HEK293T (cell line): ENCODE data around the gene NOC2L.
A peak's percentile ranks its signal among the peaks of the same experiment; 100 is the strongest.

Experiments
- CTCF ChIA-PET: fragments of 350-600 bp; formaldehyde crosslinking; extraction: SDS; loops from one replicate; lab custom pipeline; 2021; ENCODE audit warnings: antibody characterized with exemption, inconsistent platforms; lab: Yijun Ruan, JAX
- POLR2A ChIA-PET: fragments of 350-600 bp; formaldehyde crosslinking; extraction: SDS; loops from one replicate; lab custom pipeline; 2020; ENCODE audit warnings: antibody characterized with exemption, inconsistent platforms; lab: Yijun Ruan, JAX
- DNase-seq: peaks from one replicate; pipeline ENCODE4 v3.0.0; 2012; ENCODE audit warnings: mixed read lengths; ENCODE audit errors: extremely low spot score
- ARNT ChIP-seq: fragments of 450-650 bp; IDR thresholded peaks from 2 replicates; pipeline ENCODE4 v1.6.1; 2017; ENCODE audit warnings: mild to moderate bottlenecking
- BHLHE40 ChIP-seq: fragments of 450-650 bp; IDR thresholded peaks from 2 replicates; pipeline ENCODE4 v1.6.1; 2016; ENCODE audit warnings: mild to moderate bottlenecking, moderate library complexity, borderline replicate concordance
- CTBP1 ChIP-seq: fragments of 450-650 bp; IDR thresholded peaks from 2 replicates; pipeline ENCODE4 v1.6.1; 2016; ENCODE audit warnings: borderline replicate concordance
- ELF4 ChIP-seq: fragments of 450-650 bp; IDR thresholded peaks from 2 replicates; pipeline ENCODE4 v1.6.1; 2017; ENCODE audit warnings: antibody characterized with exemption
- FOXA1 ChIP-seq: fragments of 450-650 bp; IDR thresholded peaks from 2 replicates; pipeline ENCODE4 v1.6.1; 2016; ENCODE audit warnings: mild to moderate bottlenecking
- FOXK2 ChIP-seq: fragments of 450-650 bp; IDR thresholded peaks from 2 replicates; pipeline ENCODE4 v1.6.1; 2016; ENCODE audit warnings: mild to moderate bottlenecking
- FOXM1 ChIP-seq: fragments of 450-650 bp; IDR thresholded peaks from 2 replicates; pipeline ENCODE4 v1.6.1; 2017; ENCODE audit warnings: mild to moderate bottlenecking, borderline replicate concordance
- HDGF ChIP-seq: fragments of 450-650 bp; IDR thresholded peaks from 2 replicates; pipeline ENCODE4 v1.6.1; 2017; ENCODE audit warnings: antibody characterized with exemption, borderline replicate concordance
- L3MBTL2 ChIP-seq: fragments of 450-650 bp; conservative IDR thresholded peaks from 2 replicates; pipeline ENCODE4 v1.6.1; 2016; ENCODE audit warnings: mild to moderate bottlenecking
- LEF1 ChIP-seq: fragments of 450-650 bp; IDR thresholded peaks from 2 replicates; pipeline ENCODE4 v1.6.1; 2017; ENCODE audit warnings: mild to moderate bottlenecking, borderline replicate concordance
- NFRKB ChIP-seq: fragments of 450-650 bp; IDR thresholded peaks from 2 replicates; pipeline ENCODE4 v1.6.1; 2016; ENCODE audit warnings: mild to moderate bottlenecking, moderate library complexity
- SP1 ChIP-seq: fragments of 450-650 bp; IDR thresholded peaks from 2 replicates; pipeline ENCODE4 v1.6.1; 2017
- SUZ12 ChIP-seq: fragments of 450-650 bp; IDR thresholded peaks from 2 replicates; pipeline ENCODE4 v1.6.1; 2016; ENCODE audit warnings: mild to moderate bottlenecking
- TARDBP ChIP-seq: fragments of 450-650 bp; IDR thresholded peaks from 2 replicates; pipeline ENCODE4 v1.6.1; 2016
- ZNF384 ChIP-seq: fragments of 450-650 bp; IDR thresholded peaks from 2 replicates; pipeline ENCODE4 v1.6.1; 2016
- TF ChIP-seq, protein P1 (sequence below): fragments of 450-650 bp; IDR thresholded peaks from 2 replicates; pipeline ENCODE4 v1.6.1; 2016

The NOC2L gene

DNA sequence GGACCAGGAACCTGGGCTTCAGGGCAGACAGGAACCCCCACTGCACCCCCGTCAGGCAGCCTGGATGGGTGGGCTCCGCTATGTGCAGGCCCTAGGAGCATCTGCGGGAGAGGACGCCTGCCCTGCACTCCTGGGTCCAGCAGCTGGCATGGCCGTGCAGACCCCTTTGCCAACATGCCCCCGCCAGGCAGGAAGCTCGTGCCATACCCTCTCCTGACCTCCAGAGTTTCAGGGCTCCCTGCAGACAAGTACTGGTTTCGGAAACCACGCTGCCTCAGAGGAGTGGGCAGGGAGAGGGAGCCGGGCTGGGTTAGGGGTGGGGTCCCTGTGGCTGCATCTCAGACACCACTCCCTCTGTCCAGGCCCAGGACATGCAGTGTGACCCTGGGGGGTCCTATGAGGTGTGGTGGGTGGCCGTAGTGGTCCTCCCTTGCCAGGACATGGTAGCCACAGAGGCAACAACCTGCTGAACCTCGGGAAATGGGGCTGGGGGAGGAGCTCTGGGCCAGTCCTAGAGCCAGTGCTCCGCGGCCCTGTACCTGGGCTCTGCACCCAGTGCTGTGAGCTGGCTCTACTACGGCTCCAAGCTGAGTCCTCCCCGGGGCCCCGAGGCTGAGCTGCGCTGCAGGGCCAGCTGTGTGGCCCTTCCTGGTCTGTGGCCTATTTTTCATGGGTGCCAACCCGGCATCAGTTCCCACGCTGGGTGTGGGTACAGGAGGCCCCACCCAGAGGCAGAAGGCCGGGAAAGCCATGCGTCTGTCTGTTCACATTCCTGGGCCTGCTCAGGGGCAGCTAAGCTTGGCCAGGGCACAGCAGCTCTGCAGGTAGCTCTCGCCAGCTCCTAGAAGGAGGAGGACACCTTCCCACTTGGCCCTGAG is 8.6 kb upstream of the NOC2L start:
- TF ChIP-seq HDGF (no peak), FOXA1 (no peak), ELF4 (no peak), L3MBTL2 (no peak), NFRKB (no peak), LEF1 (no peak), ZNF384 (no peak), TARDBP (no peak), FOXM1 (no peak), FOXK2 (no peak), ARNT (no peak), BHLHE40 (no peak), CTBP1 (no peak), SUZ12 (no peak), SP1 (no peak)
- TF ChIP-seq, protein P1, sequence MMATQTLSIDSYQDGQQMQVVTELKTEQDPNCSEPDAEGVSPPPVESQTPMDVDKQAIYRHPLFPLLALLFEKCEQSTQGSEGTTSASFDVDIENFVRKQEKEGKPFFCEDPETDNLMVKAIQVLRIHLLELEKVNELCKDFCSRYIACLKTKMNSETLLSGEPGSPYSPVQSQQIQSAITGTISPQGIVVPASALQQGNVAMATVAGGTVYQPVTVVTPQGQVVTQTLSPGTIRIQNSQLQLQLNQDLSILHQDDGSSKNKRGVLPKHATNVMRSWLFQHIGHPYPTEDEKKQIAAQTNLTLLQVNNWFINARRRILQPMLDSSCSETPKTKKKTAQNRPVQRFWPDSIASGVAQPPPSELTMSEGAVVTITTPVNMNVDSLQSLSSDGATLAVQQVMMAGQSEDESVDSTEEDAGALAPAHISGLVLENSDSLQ = no peak
- no peak for DNase-seq
- ChIA-PET POLR2A (interaction anchor here (0.8 to 2.0 kb wide), 7 partner anchors 11 to 91 kb away, joined by 3 to 7 read pairs (median 3); no protein-coding TSS in a partner anchor), CTCF (interaction anchor here (0.9 to 1.5 kb wide), 3 partner anchors 9 to 29 kb away, joined by 3 to 6 read pairs (median 3); no protein-coding TSS in a partner anchor)

DNA sequence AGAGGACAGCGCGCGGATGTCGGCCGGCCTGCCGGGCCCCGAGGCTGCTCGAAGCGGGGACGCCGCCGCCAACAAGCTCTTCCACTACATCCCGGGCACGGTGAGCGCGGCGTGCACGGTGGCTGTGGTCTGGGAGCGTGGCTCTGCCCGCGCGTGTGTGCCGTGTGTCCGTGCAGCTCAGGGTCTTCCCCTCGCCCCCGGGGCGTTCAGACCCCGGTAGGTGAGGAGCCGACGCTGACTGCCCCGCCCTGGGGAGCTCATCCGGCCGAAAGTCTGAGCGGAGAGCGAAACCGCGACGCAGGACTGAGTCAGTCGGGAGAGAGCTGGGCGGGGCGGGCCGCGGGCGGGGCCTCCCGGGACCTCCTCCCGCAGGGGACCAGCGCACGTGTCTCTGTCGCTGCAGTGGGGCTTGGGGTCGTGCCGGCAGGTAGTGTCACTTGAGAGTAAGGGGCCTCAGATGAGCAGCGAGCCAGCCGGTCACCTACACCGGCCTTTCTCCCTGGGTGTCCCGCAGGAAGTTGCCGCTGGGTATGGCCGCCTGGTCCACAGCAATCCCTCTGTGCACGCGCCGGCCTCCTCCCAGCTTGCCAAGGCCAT is 7.7 kb upstream of the NOC2L start:
- peak; percentile 61 for DNase-seq
- TF ChIP-seq L3MBTL2 = no peak
- TF ChIP-seq ARNT = no peak
- TF ChIP-seq LEF1 = no peak
- TF ChIP-seq CTBP1 = no peak
- TF ChIP-seq FOXK2 = no peak
- no peak for TF ChIP-seq ELF4
- no peak for TF ChIP-seq ZNF384
- no peak for TF ChIP-seq BHLHE40
- no peak for TF ChIP-seq SP1
- CTCF ChIA-PET = interaction anchor here (0.5 to 1.5 kb wide), 3 partner anchors 9 to 28 kb away, joined by 3 to 6 read pairs (median 3); no protein-coding TSS in a partner anchor
- POLR2A ChIA-PET = interaction anchor here (0.6 to 2.0 kb wide), 9 partner anchors 13 to 92 kb away, joined by 3 to 7 read pairs (median 3); no protein-coding TSS in a partner anchor

DNA sequence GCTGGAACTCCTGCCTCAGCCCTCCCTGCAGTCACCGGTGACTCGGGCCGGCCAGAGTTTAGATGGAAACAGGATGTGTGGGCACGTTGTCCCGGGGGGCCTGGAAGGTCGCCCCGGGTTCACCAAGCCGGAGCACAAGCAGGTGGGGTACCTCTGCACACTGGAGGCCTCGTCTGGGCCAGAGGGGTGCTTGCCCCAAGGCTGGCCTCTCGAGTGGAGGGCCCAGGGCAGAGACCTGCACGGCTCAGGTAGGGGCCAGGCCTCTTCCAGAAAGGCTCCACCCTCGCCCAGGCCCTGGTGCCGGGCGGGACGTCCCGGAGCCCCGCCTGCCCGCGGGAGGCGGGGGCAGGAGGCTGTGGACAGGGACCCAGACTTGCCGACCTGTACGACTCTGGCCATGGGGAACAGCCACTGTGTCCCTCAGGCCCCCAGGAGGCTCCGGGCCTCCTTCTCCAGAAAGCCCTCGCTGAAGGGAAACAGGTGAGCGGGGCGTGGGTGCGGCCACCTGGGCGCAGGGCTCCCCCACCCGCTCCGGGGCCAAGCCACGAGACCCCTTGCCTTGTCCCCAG is 7.2 kb upstream of the NOC2L start, which contains the start of gene PLEKHN1:
Gene PLEKHN1, plus strand, starts transcription at position 348 of the 569 bp plus-strand sequence. Its CDS starts 50 bp downstream, at position 398.
- ChIA-PET POLR2A (interaction anchor here (0.6 to 2.0 kb wide), 6 partner anchors 14 to 62 kb away, joined by 3 to 7 read pairs (median 3); no protein-coding TSS in a partner anchor), CTCF (interaction anchor here (0.5 to 0.9 kb wide), 2 partner anchors 14 to 28 kb away, joined by 3 read pairs; no protein-coding TSS in a partner anchor)
- no peak for DNase-seq
- TF ChIP-seq NFRKB = no peak
- TF ChIP-seq ZNF384 = no peak
- no peak for TF ChIP-seq TARDBP
- no peak for TF ChIP-seq SUZ12
- TF ChIP-seq FOXM1 = no peak
- TF ChIP-seq SP1 = no peak

DNA sequence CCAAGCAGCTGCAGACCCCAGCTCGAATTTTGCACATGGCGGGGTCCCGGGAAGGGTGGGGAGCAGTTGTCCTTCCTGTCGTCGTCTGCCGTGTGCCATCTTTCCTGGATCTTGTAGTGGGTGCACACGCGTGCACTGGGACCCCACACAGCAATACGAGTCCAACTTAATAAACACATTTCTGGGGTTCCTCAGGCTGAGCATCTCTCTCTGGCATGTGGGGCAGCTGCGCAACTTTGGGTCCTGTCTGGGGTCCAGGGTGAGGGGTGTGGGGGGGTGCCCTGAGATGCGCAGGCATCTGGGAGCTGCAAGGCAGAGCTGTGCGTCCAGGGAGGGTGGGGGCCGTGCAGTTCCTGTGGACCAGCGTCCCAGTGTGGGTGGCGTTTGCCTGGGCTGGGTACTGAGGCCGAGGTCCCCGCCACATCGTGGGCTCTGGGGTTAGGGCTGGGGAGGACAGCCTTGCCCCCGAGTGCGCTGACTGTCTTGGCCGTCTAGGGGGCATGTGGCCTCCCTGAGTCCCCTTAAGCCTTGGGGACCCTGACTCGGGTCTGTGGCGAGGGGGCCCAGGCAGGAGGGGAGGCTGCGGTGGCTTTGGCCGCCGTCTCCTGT is 6.6 kb upstream of the NOC2L start:
- ChIA-PET CTCF (no interaction called here), POLR2A (no interaction called here)
- no peak for DNase-seq
- TF ChIP-seq ZNF384 (no peak), SP1 (no peak), FOXK2 (no peak), ELF4 (no peak), CTBP1 (no peak), ARNT (no peak), HDGF (no peak), BHLHE40 (no peak), NFRKB (no peak)
- TF ChIP-seq, protein P1 = no peak

DNA sequence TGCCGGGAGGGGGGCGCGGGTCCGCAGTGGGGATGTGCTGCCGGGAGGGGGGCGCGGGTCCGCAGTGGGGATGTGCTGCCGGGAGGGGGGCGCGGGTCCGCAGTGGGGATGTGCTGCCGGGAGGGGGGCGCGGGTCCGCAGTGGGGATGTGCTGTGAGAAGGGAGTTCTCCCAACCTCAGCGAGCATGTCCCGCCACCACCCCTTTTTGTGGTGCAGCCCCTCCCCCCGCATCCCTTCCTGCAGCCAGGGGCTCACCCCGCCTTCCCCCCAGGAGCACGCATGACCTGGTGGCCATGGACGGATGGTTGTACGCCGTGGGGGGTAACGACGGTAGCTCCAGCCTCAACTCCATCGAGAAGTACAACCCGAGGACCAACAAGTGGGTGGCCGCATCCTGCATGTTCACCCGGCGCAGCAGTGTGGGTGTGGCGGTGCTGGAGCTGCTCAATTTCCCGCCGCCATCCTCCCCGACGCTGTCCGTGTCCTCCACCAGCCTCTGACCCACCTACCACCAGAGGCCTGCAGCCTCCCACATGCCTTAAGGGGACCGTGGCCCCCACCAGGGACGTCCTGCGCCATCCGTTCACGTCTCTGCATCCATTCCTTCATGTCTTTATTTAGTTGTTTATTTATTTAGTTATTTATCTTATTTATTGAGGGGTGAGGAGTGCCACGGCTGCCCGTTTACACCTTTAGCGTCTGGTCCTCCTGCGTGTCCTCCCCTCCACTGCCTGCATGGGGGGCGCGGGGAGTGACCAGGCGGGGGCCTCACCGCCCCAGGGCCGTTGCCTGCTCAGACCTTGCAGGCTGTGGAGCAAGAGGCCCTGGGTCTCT is 5.9 kb upstream of the NOC2L start:
- ChIA-PET POLR2A (no interaction called here), CTCF (no interaction called here)
- no peak for DNase-seq
- TF ChIP-seq TARDBP = no peak
- TF ChIP-seq HDGF = no peak
- no peak for TF ChIP-seq SUZ12
- no peak for TF ChIP-seq SP1
- TF ChIP-seq, protein P1 = no peak
- TF ChIP-seq BHLHE40 = no peak
- no peak for TF ChIP-seq L3MBTL2
- TF ChIP-seq NFRKB = no peak
- TF ChIP-seq FOXM1 = no peak
- no peak for TF ChIP-seq FOXA1
- no peak for TF ChIP-seq ARNT
- no peak for TF ChIP-seq FOXK2
- TF ChIP-seq ZNF384 = no peak
- no peak for TF ChIP-seq ELF4
